ENCODE data around the gene MAOA. TPM values are rescaled to one million over a fixed set of nuclear protein-coding genes. Genes with fewer than 3 reads are reported as not detected.

The MAOA gene
- total RNA-seq, 1 donor from 2014 or later: 12.7 TPM

DNA sequence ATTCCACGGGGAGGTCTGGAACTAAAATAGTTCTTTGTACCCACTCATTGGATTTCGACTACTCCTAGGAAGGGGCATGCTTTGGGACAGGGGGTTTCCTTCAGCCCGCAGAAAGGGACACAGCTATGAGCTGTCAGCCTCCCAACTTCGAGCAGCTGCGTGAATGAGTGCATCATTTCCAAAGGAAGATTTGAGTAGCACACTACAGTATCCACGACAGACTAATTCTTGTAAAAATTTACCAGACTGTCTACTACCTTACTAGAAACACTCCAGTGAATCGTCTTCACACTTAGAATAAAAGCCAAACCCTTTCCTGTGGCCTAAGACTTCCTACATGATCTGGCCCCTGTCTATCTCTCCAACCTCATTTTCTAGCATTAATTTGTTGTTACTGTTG lies 101.9 kb downstream of the MAOA start:
- H4K20me1 ChIP-seq (ENCODE audit: low read depth): no peaks in the 10 kb centered on the region
- H2AFZ ChIP-seq (replicated peaks): no peak overlapping the region
- no peak overlapping the region for H3K4me3 ChIP-seq
- no peaks in the 10 kb centered on the region for H3K79me2 ChIP-seq (ENCODE audit: low read depth)
- TF ChIP-seq, protein P1, sequence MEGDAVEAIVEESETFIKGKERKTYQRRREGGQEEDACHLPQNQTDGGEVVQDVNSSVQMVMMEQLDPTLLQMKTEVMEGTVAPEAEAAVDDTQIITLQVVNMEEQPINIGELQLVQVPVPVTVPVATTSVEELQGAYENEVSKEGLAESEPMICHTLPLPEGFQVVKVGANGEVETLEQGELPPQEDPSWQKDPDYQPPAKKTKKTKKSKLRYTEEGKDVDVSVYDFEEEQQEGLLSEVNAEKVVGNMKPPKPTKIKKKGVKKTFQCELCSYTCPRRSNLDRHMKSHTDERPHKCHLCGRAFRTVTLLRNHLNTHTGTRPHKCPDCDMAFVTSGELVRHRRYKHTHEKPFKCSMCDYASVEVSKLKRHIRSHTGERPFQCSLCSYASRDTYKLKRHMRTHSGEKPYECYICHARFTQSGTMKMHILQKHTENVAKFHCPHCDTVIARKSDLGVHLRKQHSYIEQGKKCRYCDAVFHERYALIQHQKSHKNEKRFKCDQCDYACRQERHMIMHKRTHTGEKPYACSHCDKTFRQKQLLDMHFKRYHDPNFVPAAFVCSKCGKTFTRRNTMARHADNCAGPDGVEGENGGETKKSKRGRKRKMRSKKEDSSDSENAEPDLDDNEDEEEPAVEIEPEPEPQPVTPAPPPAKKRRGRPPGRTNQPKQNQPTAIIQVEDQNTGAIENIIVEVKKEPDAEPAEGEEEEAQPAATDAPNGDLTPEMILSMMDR (IDR thresholded peaks at IDR 0.05): no peak
- TF ChIP-seq EZH2 (IDR thresholded peaks at IDR 0.05) (no peak), EZH2phosphoT487 (IDR thresholded peaks at IDR 0.05) (no peak)
- no peaks in the 10 kb centered on the region for H3F3A ChIP-seq (ENCODE audit: low read depth)
- H3K27ac ChIP-seq: no peak overlapping the region
- no peaks in the 10 kb centered on the region for H3K9me3 Mint-ChIP-seq
- no peak overlapping the region for H3K9ac ChIP-seq
- H3K4me1 Mint-ChIP-seq: no peaks in the 10 kb centered on the region
- H3K27me3 Mint-ChIP-seq (ENCODE audit: insufficient read depth, low read depth): no peaks in the 10 kb centered on the region
- no peak overlapping the region for H3K4me2 ChIP-seq
- no peaks in the 10 kb centered on the region for H3K9me3 ChIP-seq (ENCODE audit: low read depth)
- no peak overlapping the region for H3K4me3 Mint-ChIP-seq
- H3K36me3 Mint-ChIP-seq: no peaks in the 10 kb centered on the region
- no peaks in the 10 kb centered on the region for H3K27me3 ChIP-seq
- no peaks in the 10 kb centered on the region for H3K36me3 ChIP-seq
- no peaks in the 10 kb centered on the region for H3K4me1 ChIP-seq
- DNase-seq (ENCODE audit: low spot score): no peak
- H3K27ac Mint-ChIP-seq: no peak overlapping the region

DNA sequence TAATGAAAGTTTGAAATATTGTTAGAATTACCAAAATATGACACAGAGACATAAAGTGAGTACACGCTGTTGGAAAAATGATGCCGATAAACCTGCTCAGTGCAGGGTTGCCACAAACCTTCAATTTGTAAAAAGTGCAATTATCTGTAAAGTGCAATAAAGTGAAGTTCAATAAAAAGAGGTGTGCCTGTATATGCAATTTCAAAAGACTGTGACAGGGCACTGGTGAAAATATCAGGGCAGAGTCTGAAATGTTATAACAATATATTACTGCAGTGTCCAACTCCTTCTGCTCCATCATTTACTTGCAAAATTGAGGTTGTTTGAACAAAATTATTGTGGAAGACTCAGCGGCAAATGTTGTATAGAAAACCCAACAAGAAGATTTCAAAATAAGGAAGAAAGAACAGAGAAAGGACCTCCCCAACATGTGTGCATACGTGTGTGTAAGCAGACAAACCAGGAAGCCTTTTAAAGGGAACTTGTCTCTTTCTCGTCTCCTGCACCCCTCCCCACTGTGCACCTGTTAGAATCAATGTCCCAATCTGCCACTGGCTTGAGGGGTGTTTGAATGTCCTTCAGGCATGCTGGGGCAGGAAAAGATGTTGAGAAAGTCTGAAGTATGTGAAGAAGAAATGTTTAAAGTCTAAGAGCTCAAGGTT lies 130.0 kb downstream of the MAOA start:
- Mint-ChIP-seq H3K36me3 (no peaks in the 10 kb centered on the region), H3K27ac (no peak overlapping the region), H3K4me1 (no peaks in the 10 kb centered on the region), H3K4me3 (no peak overlapping the region), H3K9me3 (peaks cover 7% of the 10 kb centered on the region), H3K27me3 (ENCODE audit: insufficient read depth, low read depth) (no peaks in the 10 kb centered on the region)
- Histone ChIP-seq H3K4me2 (no peak overlapping the region), H3K9me3 (ENCODE audit: low read depth) (peaks cover 3% of the 10 kb centered on the region), H3K27ac (no peak overlapping the region), H3K4me1 (no peaks in the 10 kb centered on the region), H4K20me1 (ENCODE audit: low read depth) (no peaks in the 10 kb centered on the region), H3K27me3 (no peaks in the 10 kb centered on the region), H3K4me3 (no peak overlapping the region), H3K9ac (no peak overlapping the region), H2AFZ (replicated peaks) (no peak overlapping the region), H3K36me3 (no peaks in the 10 kb centered on the region), H3K79me2 (ENCODE audit: low read depth) (no peaks in the 10 kb centered on the region), H3F3A (ENCODE audit: low read depth) (no peaks in the 10 kb centered on the region)
- DNase-seq (ENCODE audit: low spot score): no peak
- TF ChIP-seq, protein P1 (IDR thresholded peaks at IDR 0.05): no peak
- TF ChIP-seq EZH2phosphoT487 (IDR thresholded peaks at IDR 0.05): no peak
- TF ChIP-seq EZH2 (IDR thresholded peaks at IDR 0.05): no peak

Other genes with a start within 250 kb of the MAOA start
- gene MAOB, start 226.2 kb downstream of the MAOA start, total RNA-seq (ENCODE audit: low replicate concordance): 0.40 and 1.5 TPM in 2 replicates